HepG2 (cell line): ENCODE measurements around the gene RPL38. TPM values are rescaled to one million over a fixed set of nuclear protein-coding genes. Genes with fewer than 3 reads are reported as not detected.

Experiments
- CREB1 ChIP-seq, 2 experiments: fragments of 450-650 bp in 1 of 2; IDR thresholded peaks; 2 replicates each; pipeline ENCODE4 v1.6.1; 2016 to 2017; ENCODE audit warnings: control low read depth in 1 of 2, mild to moderate bottlenecking in 1 of 2, missing compliant biosample characterization in 1 of 2, missing genetic modification characterization in 1 of 2
- ERF ChIP-seq: IDR thresholded peaks from 2 replicates; pipeline ENCODE4 v1.6.1; 2018; ENCODE audit warnings: missing biosample characterization, missing genetic modification reagents
- FOSL1 ChIP-seq: sonication (generic); formaldehyde crosslinking; IDR thresholded peaks from 2 replicates; pipeline ENCODE4 v1.9.0; 2021; ENCODE audit warnings: missing genetic modification reagents, borderline replicate concordance
- GATA4 ChIP-seq: sonication (generic); IDR thresholded peaks from 2 replicates; pipeline ENCODE4 v1.6.1; 2016; ENCODE audit warnings: antibody characterized with exemption, low read depth, borderline replicate concordance
- GATAD2A ChIP-seq: IDR thresholded peaks from 2 replicates; pipeline ENCODE4 v1.6.1; 2016
- GFI1 ChIP-seq: sonication (generic); formaldehyde crosslinking; IDR thresholded peaks from 2 replicates; pipeline ENCODE4 v1.5.0; 2020; ENCODE audit warnings: missing genetic modification reagents, mild to moderate bottlenecking, borderline replicate concordance
- JUN ChIP-seq: sonication (generic); formaldehyde crosslinking; IDR thresholded peaks from 2 replicates; pipeline ENCODE4 v1.4.0; 2020; ENCODE audit warnings: mild to moderate bottlenecking, missing genetic modification reagents
- MAZ ChIP-seq, 2 experiments: sonication (generic) in 1 of 2; formaldehyde crosslinking in 1 of 2; IDR thresholded peaks; 2 replicates each; pipeline versions ENCODE4 v1.5.0 to v1.6.1; 2012 to 2020; ENCODE audit warnings: low read depth in 2 of 2, mild to moderate bottlenecking in 2 of 2, borderline replicate concordance in 1 of 2, improper control_type of control experiment in 1 of 2, low read length in 1 of 2, missing genetic modification reagents in 1 of 2, moderate library complexity in 1 of 2
- MED13 ChIP-seq: sonication (generic); formaldehyde crosslinking; IDR thresholded peaks from 2 replicates; pipeline ENCODE4 v1.5.0; 2020; ENCODE audit warnings: missing genetic modification reagents
- MTA1 ChIP-seq: sonication (generic); formaldehyde crosslinking; IDR thresholded peaks from 2 replicates; pipeline ENCODE4 v1.4.0; 2020; ENCODE audit warnings: missing genetic modification reagents, mild to moderate bottlenecking, borderline replicate concordance
- NCOA2 ChIP-seq: sonication (generic); formaldehyde crosslinking; IDR thresholded peaks from 2 replicates; pipeline ENCODE4 v1.8.0; 2022; ENCODE audit warnings: inconsistent platforms
- POLR2A ChIP-seq, 2 experiments: IDR thresholded peaks; 2 replicates each; pipeline ENCODE4 v1.6.1; 2011; ENCODE audit warnings: low read depth in 2 of 2, low read length in 2 of 2, mild to moderate bottlenecking in 1 of 2, moderate library complexity in 1 of 2; ENCODE audit not compliant: insufficient read depth in 1 of 2
- POLR2G ChIP-seq: fragments of 200-400 bp; formaldehyde crosslinking; IDR thresholded peaks from 2 replicates; pipeline ENCODE4 v1.6.1; 2018; ENCODE audit warnings: mild to moderate bottlenecking, low read depth, low read length, moderate library complexity
- SALL1 ChIP-seq: sonication (generic); formaldehyde crosslinking; IDR thresholded peaks from 2 replicates; pipeline ENCODE4 v1.8.0; 2022; ENCODE audit warnings: mild to moderate bottlenecking, missing genetic modification reagents
- TBP ChIP-seq: sonication (generic); formaldehyde crosslinking; IDR thresholded peaks from 2 replicates; pipeline ENCODE4 v1.5.0; 2020; ENCODE audit warnings: missing genetic modification reagents
- ZC3H4 ChIP-seq: sonication (generic); formaldehyde crosslinking; IDR thresholded peaks from 2 replicates; pipeline ENCODE4 v1.4.0; 2020; ENCODE audit warnings: missing genetic modification reagents, borderline replicate concordance
- ZNF382 ChIP-seq: sonication (generic); formaldehyde crosslinking; IDR thresholded peaks from 2 replicates; pipeline ENCODE4 v1.5.0; 2020; ENCODE audit warnings: missing genetic modification reagents, mild to moderate bottlenecking, borderline replicate concordance
- ZSCAN25 ChIP-seq: sonication (generic); formaldehyde crosslinking; IDR thresholded peaks from 2 replicates; pipeline ENCODE4 v1.8.0; 2022; ENCODE audit warnings: mild to moderate bottlenecking, missing genetic modification reagents
- polyA plus RNA-seq, 8 experiments: library from polyadenylated mRNA; depleted of rRNA in 3 of 8; stranded (reverse) in 7 of 8; unstranded in 1 of 8; fragments of >200 nt; fragmentation: Illumina TruSeq in 4 of 8; extraction: Trizol in 4 of 8; gene quantifications; 2 replicates each; pipeline versions ENCODE4 v1.2.1 to v1.2.3, GENCODE V29; 2011 to 2016; ENCODE audit warnings: low read depth in 4 of 8, missing spikeins in 1 of 8, mixed read lengths in 1 of 8; ENCODE audit not compliant: insufficient read depth in 1 of 8
- total RNA-seq, 5 experiments: library from RNA; depleted of rRNA; stranded (reverse); fragments of >200 nt; fragmentation: Illumina TruSeq; extraction: Trizol; gene quantifications; 2 replicates each; pipeline ENCODE4 v1.2.3, GENCODE V29; 2016; ENCODE audit warnings: low read depth in 1 of 5
- TF ChIP-seq, protein P1 (sequence below): IDR thresholded peaks from 2 replicates; pipeline ENCODE4 v1.4.0; 2020; ENCODE audit warnings: mild to moderate bottlenecking, missing genetic modification reagents
- TF ChIP-seq, protein P2 (sequence below): IDR thresholded peaks from 2 replicates; pipeline ENCODE4 v1.6.1; 2016
- TF ChIP-seq, protein P3 (sequence below): sonication (generic); formaldehyde crosslinking; IDR thresholded peaks from 2 replicates; pipeline ENCODE4 v1.8.1; 2022; ENCODE audit warnings: mild to moderate bottlenecking, missing genetic modification reagents

Gene RPL38
- total and polyA plus RNA-seq, 2 of the 13 experiments (the other 11 are each of a cell fraction or from before 2014, with no cell fraction given), result 2,370 to 2,372 TPM

DNA sequence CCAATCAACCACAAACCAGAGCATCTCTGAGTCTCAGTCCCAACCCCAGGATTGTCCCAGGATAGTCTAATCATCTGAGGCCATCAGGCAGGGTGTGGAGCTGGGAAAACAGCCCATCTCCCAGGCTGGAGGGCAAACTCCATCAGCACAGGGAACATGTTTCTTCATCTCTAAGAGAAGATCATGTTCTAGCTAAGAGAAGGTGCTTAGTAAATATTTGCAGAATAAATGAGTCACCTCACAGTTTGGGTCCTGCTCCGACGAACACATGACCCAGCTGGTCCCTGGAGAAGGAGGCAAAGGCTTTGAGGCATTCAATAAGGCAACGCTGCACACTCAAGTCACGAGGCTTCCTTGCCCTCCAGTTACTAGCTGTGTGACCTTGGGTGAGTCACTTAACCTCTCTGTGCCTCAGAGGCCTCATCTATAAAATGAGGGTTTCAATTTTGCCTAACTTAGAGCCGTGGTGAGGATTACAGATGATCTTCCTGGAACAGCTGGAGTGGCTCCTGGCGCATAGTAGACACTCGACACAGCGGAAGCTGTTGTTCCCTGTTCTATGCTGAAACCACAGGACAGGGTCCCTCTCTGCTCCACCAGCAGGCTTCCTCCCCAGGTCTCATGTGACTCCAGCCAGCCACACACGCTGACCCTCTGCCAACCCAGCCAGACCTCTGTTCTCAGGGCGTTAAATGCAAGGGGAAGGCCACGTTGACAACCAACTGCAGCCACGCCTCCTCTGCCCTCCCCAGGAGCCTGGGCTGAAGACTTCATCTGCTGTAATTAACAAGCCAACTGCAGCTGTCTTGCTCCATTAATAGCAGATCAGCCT lies 10.3 kb upstream of the RPL38 start (continued):
- TF ChIP-seq ERF (CRISPR knock-in tag) (0 out of 2 replicates have a peak, but pooled peaks have one; percentile 34), JUN (CRISPR knock-in tag) (peak; percentile 64; the same call in 1 of the 2 replicates), FOSL1 (CRISPR knock-in tag) (peak; percentile 81; the same call in 1 of the 2 replicates), SALL1 (CRISPR knock-in tag) (peak; percentile 24; the same call in 1 of the 2 replicates), ZSCAN25 (no peak), MTA1 (CRISPR knock-in tag) (no peak), MED13 (CRISPR knock-in tag) (no peak), CREB1 (IDR thresholded peaks at IDR 0.05) (no peak), CREB1 (CRISPR knock-in tag; IDR thresholded peaks at IDR 0.05) (no peak; the same call in 1 of the 2 replicates), GATAD2A (CRISPR knock-in tag) (peak; percentile 84), GFI1 (CRISPR knock-in tag) (0 out of 2 replicates have a peak, but pooled peaks have one; percentile 40), POLR2A (IDR thresholded peaks at IDR 0.05; ENCODE audit: insufficient read depth in 1 of 2, low read depth in 2 of 2, low read length in 2 of 2) (no peak), POLR2G (no peak), GATA4 (no peak), NCOA2 (CRISPR knock-in tag) (peak; percentile 31; the same call in 1 of the 2 replicates), TBP (no peak), ZNF382 (CRISPR knock-in tag) (no peak), MAZ (IDR thresholded peaks at IDR 0.05; ENCODE audit: borderline replicate concordance, low read depth, low read length) (no peak), MAZ (CRISPR knock-in tag; IDR thresholded peaks at IDR 0.05; ENCODE audit: low read depth) (0 out of 2 replicates have a peak, but pooled peaks have one; percentile 23), ZC3H4 (CRISPR knock-in tag) (no peak)
- TF ChIP-seq, protein P1, sequence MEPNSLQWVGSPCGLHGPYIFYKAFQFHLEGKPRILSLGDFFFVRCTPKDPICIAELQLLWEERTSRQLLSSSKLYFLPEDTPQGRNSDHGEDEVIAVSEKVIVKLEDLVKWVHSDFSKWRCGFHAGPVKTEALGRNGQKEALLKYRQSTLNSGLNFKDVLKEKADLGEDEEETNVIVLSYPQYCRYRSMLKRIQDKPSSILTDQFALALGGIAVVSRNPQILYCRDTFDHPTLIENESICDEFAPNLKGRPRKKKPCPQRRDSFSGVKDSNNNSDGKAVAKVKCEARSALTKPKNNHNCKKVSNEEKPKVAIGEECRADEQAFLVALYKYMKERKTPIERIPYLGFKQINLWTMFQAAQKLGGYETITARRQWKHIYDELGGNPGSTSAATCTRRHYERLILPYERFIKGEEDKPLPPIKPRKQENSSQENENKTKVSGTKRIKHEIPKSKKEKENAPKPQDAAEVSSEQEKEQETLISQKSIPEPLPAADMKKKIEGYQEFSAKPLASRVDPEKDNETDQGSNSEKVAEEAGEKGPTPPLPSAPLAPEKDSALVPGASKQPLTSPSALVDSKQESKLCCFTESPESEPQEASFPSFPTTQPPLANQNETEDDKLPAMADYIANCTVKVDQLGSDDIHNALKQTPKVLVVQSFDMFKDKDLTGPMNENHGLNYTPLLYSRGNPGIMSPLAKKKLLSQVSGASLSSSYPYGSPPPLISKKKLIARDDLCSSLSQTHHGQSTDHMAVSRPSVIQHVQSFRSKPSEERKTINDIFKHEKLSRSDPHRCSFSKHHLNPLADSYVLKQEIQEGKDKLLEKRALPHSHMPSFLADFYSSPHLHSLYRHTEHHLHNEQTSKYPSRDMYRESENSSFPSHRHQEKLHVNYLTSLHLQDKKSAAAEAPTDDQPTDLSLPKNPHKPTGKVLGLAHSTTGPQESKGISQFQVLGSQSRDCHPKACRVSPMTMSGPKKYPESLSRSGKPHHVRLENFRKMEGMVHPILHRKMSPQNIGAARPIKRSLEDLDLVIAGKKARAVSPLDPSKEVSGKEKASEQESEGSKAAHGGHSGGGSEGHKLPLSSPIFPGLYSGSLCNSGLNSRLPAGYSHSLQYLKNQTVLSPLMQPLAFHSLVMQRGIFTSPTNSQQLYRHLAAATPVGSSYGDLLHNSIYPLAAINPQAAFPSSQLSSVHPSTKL (CRISPR knock-in tag), result peak; percentile 73
- TF ChIP-seq, protein P2, sequence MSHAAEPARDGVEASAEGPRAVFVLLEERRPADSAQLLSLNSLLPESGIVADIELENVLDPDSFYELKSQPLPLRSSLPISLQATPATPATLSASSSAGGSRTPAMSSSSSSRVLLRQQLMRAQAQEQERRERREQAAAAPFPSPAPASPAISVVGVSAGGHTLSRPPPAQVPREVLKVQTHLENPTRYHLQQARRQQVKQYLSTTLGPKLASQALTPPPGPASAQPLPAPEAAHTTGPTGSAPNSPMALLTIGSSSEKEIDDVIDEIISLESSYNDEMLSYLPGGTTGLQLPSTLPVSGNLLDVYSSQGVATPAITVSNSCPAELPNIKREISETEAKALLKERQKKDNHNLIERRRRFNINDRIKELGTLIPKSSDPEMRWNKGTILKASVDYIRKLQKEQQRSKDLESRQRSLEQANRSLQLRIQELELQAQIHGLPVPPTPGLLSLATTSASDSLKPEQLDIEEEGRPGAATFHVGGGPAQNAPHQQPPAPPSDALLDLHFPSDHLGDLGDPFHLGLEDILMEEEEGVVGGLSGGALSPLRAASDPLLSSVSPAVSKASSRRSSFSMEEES (CRISPR knock-in tag), result peak; percentile 83
- TF ChIP-seq, protein P3, sequence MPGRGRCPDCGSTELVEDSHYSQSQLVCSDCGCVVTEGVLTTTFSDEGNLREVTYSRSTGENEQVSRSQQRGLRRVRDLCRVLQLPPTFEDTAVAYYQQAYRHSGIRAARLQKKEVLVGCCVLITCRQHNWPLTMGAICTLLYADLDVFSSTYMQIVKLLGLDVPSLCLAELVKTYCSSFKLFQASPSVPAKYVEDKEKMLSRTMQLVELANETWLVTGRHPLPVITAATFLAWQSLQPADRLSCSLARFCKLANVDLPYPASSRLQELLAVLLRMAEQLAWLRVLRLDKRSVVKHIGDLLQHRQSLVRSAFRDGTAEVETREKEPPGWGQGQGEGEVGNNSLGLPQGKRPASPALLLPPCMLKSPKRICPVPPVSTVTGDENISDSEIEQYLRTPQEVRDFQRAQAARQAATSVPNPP (CRISPR knock-in tag), result no peak
